GM12891 (cell line): Measurements from ENCODE around the gene ATOSB. TPM values are rescaled to one million over a fixed set of nuclear protein-coding genes. Genes with fewer than 3 reads are reported as not detected.
"Not testable (repeated sequence)": the region's sequence is repeated elsewhere in the genome, so short reads cannot be mapped to it uniquely, and the experiment has no call there.

Experiments used
- DNase-seq: peaks from one replicate; pipeline ENCODE4 v3.0.0; 2011; ENCODE audit warnings: low spot score; ENCODE audit not compliant: insufficient read length
- FAIRE-seq: peaks from 2 replicates; lab custom pipeline; 2011; peaks lifted over from hg19 to GRCh38; lab: Jason Lieb, UNC
- PAX5 ChIP-seq: IDR thresholded peaks from 2 replicates; pipeline ENCODE4 v1.6.1; 2011; ENCODE audit warnings: low read length, moderate library complexity, mild to moderate bottlenecking; ENCODE audit not compliant: insufficient read depth, severe bottlenecking
- POLR2A ChIP-seq: IDR thresholded peaks from 2 replicates; pipeline ENCODE4 v1.6.1; 2011; ENCODE audit warnings: low read depth, low read length, control low read depth
- POLR2AphosphoS5 ChIP-seq: IDR thresholded peaks from 2 replicates; pipeline ENCODE4 v1.6.1; 2011; ENCODE audit warnings: low read depth, low read length, control low read depth
- POU2F2 ChIP-seq: IDR thresholded peaks from 2 replicates; pipeline ENCODE4 v1.6.1; 2011; ENCODE audit warnings: low read depth, mild to moderate bottlenecking, control low read depth, low read length, moderate library complexity
- SPI1 ChIP-seq: IDR thresholded peaks from 2 replicates; pipeline ENCODE4 v1.6.1; 2011; ENCODE audit warnings: low read depth, low read length, control low read depth
- TAF1 ChIP-seq: IDR thresholded peaks from 2 replicates; pipeline ENCODE4 v1.6.1; 2011; ENCODE audit warnings: low read depth, low read length, control low read depth
- polyA plus RNA-seq: library from polyadenylated mRNA; unstranded; fragments of >200 nt; gene quantifications from one replicate; pipeline ENCODE4 v1.2.1, GENCODE V29; 2012; ENCODE audit warnings: low read depth, missing spikeins, inconsistent platforms; ENCODE audit not compliant: missing spikeins

Gene ATOSB, protein sequence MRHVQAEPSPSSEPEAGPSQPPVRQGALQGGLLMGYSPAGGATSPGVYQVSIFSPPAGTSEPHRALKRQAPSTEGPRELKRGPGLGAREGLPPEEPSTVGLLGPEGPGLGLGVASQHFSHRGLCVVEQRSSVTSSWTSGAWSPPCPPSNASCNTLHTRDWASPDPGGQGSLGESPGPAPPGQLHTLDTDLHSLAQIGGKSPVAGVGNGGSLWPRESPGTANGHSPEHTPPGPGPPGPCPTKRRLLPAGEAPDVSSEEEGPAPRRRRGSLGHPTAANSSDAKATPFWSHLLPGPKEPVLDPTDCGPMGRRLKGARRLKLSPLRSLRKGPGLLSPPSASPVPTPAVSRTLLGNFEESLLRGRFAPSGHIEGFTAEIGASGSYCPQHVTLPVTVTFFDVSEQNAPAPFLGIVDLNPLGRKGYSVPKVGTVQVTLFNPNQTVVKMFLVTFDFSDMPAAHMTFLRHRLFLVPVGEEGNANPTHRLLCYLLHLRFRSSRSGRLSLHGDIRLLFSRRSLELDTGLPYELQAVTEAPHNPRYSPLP
- polyA plus RNA-seq = 2.9 TPM

DNA sequence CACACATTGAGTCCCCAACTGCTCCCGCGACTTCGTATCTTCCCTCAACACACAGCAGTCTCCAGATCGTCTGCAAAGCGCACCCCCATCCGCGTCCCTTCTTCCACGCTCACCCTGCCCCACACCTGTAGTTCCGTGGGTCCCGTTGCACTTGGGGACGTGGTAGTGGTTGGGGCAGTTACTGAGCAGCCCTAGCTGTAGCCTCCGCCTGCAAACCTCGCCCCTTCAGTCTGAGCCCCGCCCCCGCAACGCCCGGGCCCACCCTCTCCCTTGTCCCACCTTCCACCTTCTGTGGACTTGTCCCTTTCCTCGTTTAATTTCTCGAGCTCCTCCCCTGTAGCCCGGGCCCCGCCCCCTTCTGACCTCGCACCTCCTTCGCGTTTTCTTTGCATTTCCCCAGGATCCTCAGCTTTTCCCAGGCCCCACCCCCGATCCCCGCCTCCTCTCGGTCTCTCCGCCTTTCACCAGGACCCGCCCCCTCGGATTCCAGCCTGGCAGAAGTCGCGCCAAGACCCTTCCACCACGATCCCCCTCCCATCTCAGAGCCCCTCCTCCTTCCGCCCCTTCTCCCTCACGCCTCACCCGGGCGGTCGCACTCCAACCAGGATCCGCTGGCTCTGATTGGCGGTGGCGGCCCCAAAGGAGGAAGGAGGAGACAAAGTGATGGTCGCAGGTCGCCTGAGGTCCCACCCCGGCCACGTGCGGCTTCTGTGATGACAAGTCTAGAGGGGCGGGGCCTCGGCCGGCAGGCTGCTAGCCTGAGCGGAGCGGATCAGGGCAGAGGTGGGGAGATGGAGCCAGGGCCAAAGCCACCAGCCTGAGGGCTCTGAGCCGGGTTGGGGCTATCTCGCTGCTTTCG, at the start of gene ATOSB:
TSS of gene ATOSB (minus strand) at position 183 of the 859 bp plus-strand sequence. CDS start 7,588 bp downstream, outside the sequence.
- DNase-seq (peak; percentile 80), FAIRE-seq (peak; percentile 90)
- no peak for TF ChIP-seq PAX5

DNA sequence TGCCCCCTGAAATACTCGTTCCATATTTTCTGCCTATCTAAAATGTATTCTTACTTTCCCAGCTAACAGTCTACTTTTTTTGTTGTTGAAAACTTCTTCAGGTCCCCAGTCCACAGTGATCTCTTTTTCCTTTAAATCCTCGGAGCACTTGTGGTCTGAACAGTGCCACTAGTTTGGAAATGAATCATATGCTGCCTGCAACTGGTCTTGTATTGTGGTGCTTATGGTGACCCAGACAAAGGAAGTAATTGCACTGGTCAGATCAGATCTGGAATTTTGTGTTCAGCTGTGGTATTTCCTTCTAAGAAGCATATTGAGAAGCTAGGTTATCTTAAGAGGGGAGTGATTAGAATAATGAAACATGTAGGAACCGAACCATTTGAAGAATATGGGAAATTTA, 49.0 kb upstream of the ATOSB start:
- TF ChIP-seq PAX5 (no peak), POLR2AphosphoS5 (no peak), SPI1 (no peak), POU2F2 (no peak), TAF1 (no peak), POLR2A (no peak)
- no peak for FAIRE-seq
- no peak for DNase-seq

DNA sequence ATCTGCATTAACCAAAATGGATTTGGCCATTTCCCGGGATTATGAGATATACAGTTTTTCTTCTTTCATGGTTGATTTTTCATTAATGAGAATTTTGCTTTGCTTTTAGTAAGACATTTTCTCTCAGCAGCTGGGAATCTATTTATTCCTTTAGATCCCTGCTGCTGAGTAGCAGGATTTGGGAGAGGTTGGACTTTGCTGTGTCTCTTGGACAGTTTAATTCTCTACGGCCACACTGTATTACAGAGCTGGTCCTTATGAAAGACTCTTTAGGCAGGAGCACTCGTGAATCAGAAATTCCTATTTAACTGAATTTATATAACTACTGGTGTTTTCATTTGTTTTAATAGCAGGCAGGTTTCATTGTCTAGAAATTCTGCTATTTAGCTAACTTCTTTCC, 47.8 kb upstream of the ATOSB start:
- no peak for FAIRE-seq
- no peak for DNase-seq
- TF ChIP-seq POLR2AphosphoS5 (no peak), POLR2A (no peak), TAF1 (no peak), SPI1 (no peak), POU2F2 (no peak), PAX5 (no peak)

DNA sequence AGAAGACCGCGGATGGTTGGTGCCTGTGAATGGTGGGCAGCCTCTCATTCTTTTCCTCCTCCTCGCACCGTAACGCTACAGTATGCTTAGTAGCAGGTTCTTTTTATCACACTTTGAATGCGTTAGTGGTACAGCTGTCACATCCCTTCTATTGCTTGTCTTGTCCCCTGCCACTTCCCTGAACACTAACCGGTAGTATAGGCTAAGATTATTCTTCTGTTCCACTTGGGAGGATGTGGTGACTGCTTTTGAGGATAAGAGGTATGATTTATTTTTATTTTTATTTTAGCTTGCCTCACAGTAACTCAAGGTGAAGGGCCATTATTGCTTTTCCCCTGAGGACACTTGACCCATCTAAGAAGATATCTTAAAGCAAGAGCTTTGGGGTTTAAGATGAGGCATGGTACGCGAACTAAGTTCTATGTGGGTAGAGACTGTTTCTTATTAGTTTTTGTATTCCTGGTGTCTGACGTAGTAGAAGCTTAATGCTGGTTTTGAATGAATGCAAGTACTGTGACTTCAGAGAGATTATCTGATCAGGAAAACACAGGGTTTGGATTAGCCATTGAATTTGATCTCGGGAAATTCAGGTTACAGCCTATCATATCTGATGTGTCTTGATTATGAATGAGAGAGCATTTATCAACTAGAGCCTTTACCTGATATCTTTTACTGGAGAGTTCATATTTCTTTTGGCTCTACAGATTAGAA, 47.1 kb upstream of the ATOSB start:
- FAIRE-seq (no peak), DNase-seq (no peak)
- TF ChIP-seq PAX5 (no peak), POLR2AphosphoS5 (no peak), SPI1 (no peak), POLR2A (no peak), POU2F2 (no peak), TAF1 (no peak)

DNA sequence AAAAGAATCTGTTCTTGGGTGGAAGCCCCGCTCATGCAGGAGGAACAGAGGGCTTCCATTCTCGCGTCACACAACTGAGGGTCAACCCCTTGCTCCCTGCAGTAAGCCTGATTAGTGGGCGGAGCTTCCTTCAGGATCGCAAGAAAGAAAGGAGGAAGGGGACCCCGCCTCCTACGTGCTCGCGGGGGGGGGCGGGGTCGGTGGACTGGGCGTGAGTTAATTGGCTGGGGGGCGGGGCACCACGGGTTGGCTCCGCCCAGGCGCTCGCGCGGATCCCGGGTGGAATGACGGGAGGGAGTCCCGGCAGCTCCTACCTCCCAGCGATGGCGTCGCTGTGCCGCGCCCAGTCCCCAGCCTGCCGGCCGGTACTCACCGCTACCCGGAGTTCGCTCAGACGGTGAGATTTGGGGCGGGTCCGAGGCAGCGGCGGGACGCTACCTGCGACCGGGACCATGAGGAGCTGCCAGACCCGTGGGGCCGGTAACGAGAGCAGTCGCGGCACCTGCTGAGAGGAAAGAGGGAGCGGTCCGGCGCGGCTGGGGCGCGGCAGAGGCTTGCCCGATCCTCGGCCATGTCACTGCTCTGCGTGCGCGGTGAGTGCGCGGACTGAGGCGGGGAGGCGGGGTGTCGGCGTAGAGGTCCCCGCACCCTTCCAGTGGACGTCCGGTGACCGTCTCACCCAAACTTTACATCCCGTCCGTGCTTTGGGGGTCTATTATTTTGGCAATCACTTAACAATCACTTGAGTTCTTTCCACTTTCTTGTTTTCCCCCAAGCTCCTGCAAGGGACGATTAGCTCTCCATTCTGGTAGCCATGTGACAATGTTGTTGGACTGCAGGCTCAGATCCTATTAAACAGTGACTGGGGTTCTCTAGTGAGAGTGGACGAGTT, 46.3 kb upstream of the ATOSB start, which contains the start of gene UNC13B:
TSS of gene UNC13B (plus strand) at position 297 of the 892 bp plus-strand sequence. CDS start at position 572, 275 bp downstream.
- DNase-seq (peak; percentile 22), FAIRE-seq (no peak)
- no peak for TF ChIP-seq POLR2A
- no peak for TF ChIP-seq TAF1
- TF ChIP-seq POU2F2 = no peak
- no peak for TF ChIP-seq POLR2AphosphoS5
- no peak for TF ChIP-seq SPI1
- TF ChIP-seq PAX5 = no peak

DNA sequence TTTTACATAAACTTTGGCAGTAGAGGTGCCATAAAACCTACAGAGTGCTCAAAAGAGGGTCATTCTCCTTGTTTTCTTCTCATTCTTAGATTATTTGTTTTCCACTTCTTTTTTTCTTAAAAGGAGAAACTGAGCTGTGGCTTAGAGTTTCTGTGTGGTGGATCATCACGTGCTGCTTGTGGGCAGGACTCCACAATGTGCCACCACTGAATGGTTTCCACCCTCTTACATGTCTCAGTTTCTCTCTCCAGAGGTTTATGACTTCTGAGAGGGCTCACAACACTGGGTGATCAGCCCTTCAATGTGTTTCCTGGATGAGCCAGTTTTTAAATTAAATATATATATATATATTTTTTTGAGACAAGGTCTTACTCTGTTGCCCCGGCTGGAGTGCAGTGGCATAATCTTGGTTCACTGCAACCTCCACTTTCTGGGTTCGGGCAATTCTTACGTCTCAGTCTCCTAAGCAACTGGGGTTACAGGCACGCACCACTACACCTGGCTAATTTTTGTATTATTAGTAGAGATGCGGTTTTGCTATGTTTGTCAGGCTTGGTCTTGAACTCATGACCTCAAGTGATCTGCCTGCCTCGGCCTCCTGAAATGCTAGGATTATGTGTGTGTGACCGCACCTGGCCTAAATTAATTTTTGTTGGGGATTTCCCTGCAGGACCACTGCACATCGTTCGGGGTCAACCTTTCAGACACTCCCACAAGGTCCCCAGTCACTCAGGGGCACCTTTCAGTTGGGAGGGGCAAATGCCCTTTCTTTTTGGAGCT, 43.0 kb upstream of the ATOSB start:
- no peak for DNase-seq
- TF ChIP-seq POLR2A = no peak
- TF ChIP-seq POLR2AphosphoS5 = no peak
- FAIRE-seq = no peak

DNA sequence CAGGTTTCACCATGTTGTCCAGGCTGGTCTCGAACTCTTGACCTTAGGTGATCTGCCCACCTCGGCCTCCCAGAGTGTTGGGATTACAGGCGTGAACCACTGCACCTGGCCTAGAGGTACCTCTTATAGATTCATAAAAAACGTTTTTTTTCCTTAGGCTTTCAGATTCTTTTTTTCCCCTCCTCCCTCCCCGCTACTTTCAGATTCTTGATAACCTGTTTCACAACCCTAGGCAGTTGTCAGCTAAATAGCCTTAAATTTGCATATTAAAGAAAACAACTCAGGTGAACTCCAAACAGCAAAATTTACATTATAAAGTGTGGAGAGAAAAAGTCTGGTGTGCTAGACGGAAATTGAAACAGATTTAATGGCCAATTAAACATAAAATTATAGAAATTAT, 42.2 kb upstream of the ATOSB start:
- not testable (repeated sequence) for FAIRE-seq, DNase-seq

DNA sequence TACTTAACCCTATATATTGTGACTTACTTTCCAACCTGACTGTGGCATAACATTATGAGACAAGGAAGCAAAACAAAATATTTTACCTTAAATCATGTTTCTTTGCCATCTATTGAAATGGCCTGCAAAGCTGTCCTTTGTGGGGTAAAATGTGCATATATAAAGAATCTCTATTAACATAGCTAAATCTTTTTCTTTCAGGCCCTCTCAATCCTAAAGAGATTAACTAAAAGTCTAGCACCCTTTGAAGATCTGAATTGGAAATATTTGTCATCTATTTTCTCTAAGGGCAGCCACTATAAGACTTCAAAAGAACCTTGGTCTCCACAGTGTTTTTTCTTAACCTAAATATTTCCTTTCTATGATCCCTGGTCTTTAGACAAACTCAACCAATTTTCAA, 41.1 kb upstream of the ATOSB start:
- DNase-seq (no peak), FAIRE-seq (no peak)
- TF ChIP-seq POLR2AphosphoS5 (no peak), SPI1 (no peak), POU2F2 (no peak)

DNA sequence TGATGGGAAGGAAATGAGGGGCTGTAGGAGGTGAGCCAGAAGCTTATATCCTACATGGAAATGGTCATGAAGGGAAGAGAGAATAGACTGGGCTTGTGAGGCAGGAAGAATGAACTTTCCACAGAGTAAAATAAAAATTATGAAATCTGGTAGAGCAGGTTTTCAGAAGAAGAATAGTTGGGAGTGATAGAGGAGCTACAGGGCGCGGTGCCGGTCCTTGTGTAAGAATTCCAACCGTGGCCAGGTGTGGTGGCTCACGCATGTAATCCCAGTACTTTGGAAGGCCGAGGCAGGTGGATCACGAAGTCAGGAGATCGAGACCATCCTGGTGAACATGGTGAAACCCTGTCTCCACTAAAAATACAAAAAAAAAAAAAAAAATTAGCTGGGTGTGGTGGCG, 37.3 kb upstream of the ATOSB start:
- TF ChIP-seq SPI1 = no peak
- TF ChIP-seq POU2F2 = no peak
- no peak for TF ChIP-seq POLR2A
- no peak for TF ChIP-seq PAX5
- TF ChIP-seq POLR2AphosphoS5 = no peak
- TF ChIP-seq TAF1 = no peak
- DNase-seq = no peak
- FAIRE-seq = no peak

DNA sequence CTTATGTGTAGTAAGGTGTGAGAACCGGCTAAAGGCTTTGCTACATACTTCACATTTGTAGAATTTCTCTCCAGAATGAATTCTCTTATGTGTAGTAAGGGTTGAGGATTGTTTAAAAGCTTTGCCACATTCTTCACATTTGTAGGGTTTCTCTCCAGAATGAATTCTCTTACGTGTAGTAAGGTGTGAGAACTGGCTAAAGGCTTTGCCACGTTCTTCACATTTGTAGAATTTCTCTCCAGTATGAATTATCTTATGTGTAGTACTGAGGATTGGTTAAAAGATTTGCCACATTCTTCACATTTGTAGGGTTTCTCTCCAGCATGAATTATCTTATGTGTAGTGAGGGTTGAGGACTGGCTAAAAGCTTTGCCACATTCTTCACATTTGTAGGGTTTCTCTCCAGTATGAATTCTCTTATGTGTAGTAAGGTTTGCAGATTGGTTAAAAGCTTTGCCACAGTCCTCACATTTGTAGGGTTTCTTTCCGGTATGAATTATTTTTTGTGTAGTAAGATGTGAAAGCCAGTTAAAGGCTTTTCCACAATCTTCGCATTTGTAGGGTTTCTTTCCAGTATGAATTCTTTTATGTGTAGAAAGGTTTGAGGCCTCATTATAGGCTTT, 32.4 kb upstream of the ATOSB start:
- DNase-seq, FAIRE-seq: not testable (repeated sequence)
